ENCODE results near the gene ENO3. TPM values are rescaled to one million over a fixed set of nuclear protein-coding genes. Genes with fewer than 3 reads are reported as not detected.
A peak's percentile ranks its signal among the peaks of the same experiment; 100 is the strongest.

ENO3 gene
- total RNA-seq, 1 experiment from 2014 or later, result 29.0 TPM

DNA sequence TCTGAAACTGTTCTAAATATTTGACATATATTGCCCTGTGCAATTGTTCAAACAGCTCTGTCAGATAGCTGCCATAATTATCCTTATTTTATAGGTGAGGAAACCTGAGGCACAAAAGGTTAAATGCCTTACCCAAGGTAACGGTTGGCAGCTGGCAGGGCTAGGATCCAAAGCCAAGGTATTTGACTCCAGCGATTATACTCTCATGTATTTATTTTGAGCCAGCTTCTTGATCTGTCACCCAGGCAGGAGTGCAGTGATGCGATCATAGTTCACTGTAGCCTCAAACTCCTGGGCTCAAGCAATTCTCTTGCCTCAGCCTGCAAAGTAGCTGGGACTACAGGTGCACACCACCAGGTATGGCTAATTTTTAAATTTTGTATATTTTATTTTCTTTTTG, 7.2 kb downstream of the ENO3 start:
- Histone ChIP-seq H3K79me2 (ENCODE audit: low read depth) (no peaks in the 10 kb centered on the region), H3K4me2 (no peak overlapping the region), H3F3A (ENCODE audit: insufficient read depth, low read depth) (peaks cover 12% of the 10 kb centered on the region; the same call in 1 of the 2 replicates), H3K9me2 (ENCODE audit: insufficient read depth) (no peaks in the 10 kb centered on the region), H3K36me3 (ENCODE audit: low read depth) (no peaks in the 10 kb centered on the region), H3K27ac (no peak overlapping the region), H2AFZ (no peak overlapping the region), H3K4me1 (replicated peaks; ENCODE audit: insufficient read depth) (no peaks in the 10 kb centered on the region), H3K27me3 (ENCODE audit: insufficient read depth, low read depth) (no peaks in the 10 kb centered on the region), H4K20me1 (ENCODE audit: insufficient read depth) (no peaks in the 10 kb centered on the region), H3K4me3 (no peak overlapping the region), H3K9me3 (ENCODE audit: insufficient read depth, low read depth) (no peaks in the 10 kb centered on the region)
- intact Hi-C loops (cut with micrococcal nuclease; ENCODE audit: unreplicated experiment), result no loop called here
- peak in 1 of 2 experiments; percentile 1 for DNase-seq
- ChIA-PET CTCF (no interaction called here), POLR2A (ENCODE audit: unreplicated experiment) (no interaction called here)
- TF ChIP-seq EZH2 (IDR thresholded peaks at IDR 0.05; ENCODE audit: low read depth), result no peak
- TF ChIP-seq, protein P1, sequence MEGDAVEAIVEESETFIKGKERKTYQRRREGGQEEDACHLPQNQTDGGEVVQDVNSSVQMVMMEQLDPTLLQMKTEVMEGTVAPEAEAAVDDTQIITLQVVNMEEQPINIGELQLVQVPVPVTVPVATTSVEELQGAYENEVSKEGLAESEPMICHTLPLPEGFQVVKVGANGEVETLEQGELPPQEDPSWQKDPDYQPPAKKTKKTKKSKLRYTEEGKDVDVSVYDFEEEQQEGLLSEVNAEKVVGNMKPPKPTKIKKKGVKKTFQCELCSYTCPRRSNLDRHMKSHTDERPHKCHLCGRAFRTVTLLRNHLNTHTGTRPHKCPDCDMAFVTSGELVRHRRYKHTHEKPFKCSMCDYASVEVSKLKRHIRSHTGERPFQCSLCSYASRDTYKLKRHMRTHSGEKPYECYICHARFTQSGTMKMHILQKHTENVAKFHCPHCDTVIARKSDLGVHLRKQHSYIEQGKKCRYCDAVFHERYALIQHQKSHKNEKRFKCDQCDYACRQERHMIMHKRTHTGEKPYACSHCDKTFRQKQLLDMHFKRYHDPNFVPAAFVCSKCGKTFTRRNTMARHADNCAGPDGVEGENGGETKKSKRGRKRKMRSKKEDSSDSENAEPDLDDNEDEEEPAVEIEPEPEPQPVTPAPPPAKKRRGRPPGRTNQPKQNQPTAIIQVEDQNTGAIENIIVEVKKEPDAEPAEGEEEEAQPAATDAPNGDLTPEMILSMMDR (conservative IDR thresholded peaks at IDR 0.05), result no peak
- BruUV-seq (replicated peaks), result no TSS peak

DNA sequence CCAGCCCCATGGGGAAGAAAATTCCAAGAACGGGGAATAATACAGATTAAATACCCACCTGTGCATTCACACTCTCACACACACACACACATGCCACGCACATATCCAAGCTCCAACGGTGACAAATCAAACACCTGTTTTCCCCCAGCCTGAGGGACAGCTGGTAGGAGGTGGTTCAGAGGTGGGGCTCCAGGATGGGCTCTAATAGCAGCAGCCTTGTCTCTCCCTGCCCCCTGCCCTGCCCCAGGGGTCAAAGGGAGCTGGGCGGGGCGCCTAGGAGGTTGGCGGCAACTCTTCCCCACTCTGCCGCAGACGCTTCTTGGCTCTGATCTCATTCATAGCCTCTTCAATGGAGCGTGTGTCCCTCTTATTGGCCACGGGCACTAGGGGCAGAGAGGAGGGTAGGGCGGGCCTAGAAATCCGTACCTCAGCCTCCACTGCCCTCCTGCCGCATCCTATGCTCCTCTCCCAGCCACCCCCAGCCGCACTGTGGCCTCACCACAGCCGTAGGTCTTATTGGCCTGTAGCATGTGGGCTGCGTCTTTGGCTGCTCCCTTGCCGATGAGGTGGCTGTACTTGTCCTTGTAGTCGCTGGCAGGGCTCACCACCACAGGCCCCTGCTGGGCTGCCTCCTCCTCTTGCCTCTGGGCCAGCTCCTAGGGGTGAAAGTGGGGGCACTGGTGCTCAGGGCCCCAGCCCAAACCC, 8.5 kb downstream of the ENO3 start:
- no peak for DNase-seq
- Histone ChIP-seq H3K79me2 (ENCODE audit: low read depth) (no peaks in the 10 kb centered on the region), H4K20me1 (ENCODE audit: insufficient read depth) (no peaks in the 10 kb centered on the region), H2AFZ (no peak overlapping the region), H3K4me2 (no peak overlapping the region), H3K4me3 (no peak overlapping the region), H3K9me2 (ENCODE audit: insufficient read depth) (no peaks in the 10 kb centered on the region), H3K4me1 (replicated peaks; ENCODE audit: insufficient read depth) (no peaks in the 10 kb centered on the region), H3K27ac (no peak overlapping the region), H3F3A (ENCODE audit: insufficient read depth, low read depth) (peaks cover 16% of the 10 kb centered on the region; the same call in 1 of the 2 replicates), H3K36me3 (ENCODE audit: low read depth) (no peaks in the 10 kb centered on the region), H3K27me3 (ENCODE audit: insufficient read depth, low read depth) (no peaks in the 10 kb centered on the region), H3K9me3 (ENCODE audit: insufficient read depth, low read depth) (no peaks in the 10 kb centered on the region)
- no TSS peak for BruUV-seq (replicated peaks)
- intact Hi-C loops (cut with micrococcal nuclease; ENCODE audit: unreplicated experiment), result no loop called here
- CTCF ChIA-PET, result no interaction called here
- POLR2A ChIA-PET (ENCODE audit: unreplicated experiment), result interaction anchor here (0.6 kb wide), 1 partner anchor 100 kb away, joined by 4 read pairs; no protein-coding TSS in a partner anchor
- TF ChIP-seq, protein P1 (conservative IDR thresholded peaks at IDR 0.05), result no peak

GRCh38 chr17:4960279-4960922, 9.5 kb downstream of the ENO3 start:
- Histone ChIP-seq H4K20me1 (ENCODE audit: insufficient read depth) (no peaks in the 10 kb centered on the region), H3K79me2 (ENCODE audit: low read depth) (peaks cover 6% of the 10 kb centered on the region), H2AFZ (no peak overlapping the region), H3K36me3 (ENCODE audit: low read depth) (no peaks in the 10 kb centered on the region), H3K9me2 (ENCODE audit: insufficient read depth) (no peaks in the 10 kb centered on the region), H3F3A (ENCODE audit: insufficient read depth, low read depth) (peaks cover 20% of the 10 kb centered on the region; the same call in 1 of the 2 replicates), H3K4me2 (no peak overlapping the region), H3K27ac (no peak overlapping the region), H3K9me3 (ENCODE audit: insufficient read depth, low read depth) (no peaks in the 10 kb centered on the region), H3K4me1 (replicated peaks; ENCODE audit: insufficient read depth) (no peaks in the 10 kb centered on the region), H3K27me3 (ENCODE audit: insufficient read depth, low read depth) (no peaks in the 10 kb centered on the region), H3K4me3 (no peak overlapping the region)
- POLR2A ChIA-PET (ENCODE audit: unreplicated experiment), result no interaction called here
- no peak for DNase-seq
- CTCF ChIA-PET, result no interaction called here
- no TSS peak for BruUV-seq (replicated peaks)
- TF ChIP-seq, protein P1 (conservative IDR thresholded peaks at IDR 0.05), result no peak
- no peak for TF ChIP-seq EZH2 (IDR thresholded peaks at IDR 0.05; ENCODE audit: low read depth)
- intact Hi-C loops (cut with micrococcal nuclease; ENCODE audit: unreplicated experiment), result no loop called here

Data from PC-9 (cell line).